Peyer's patch (tissue), 4 donors: ENCODE data around the gene CNOT10.

Experiments
- CTCF ChIP-seq, 6 experiments: fragments of 450-650 bp in 4 of 6; fragments of 200-600 bp in 2 of 6; sonication (generic) in 1 of 6; IDR thresholded peaks; one replicate each; pipeline ENCODE4 v1.5.1; 2017 to 2019; ENCODE audit warnings: antibody characterized with exemption in 6 of 6, mild to moderate bottlenecking in 3 of 6, moderate library complexity in 1 of 6
- POLR2A ChIP-seq, 2 donors: fragments of 450-650 bp; IDR thresholded peaks; one replicate each; pipeline ENCODE4 v1.5.1; 2017; ENCODE audit warnings: antibody characterized with exemption in 2 of 2, mild to moderate bottlenecking in 2 of 2, moderate library complexity in 2 of 2

GRCh38 chr3:32818970-32819511, 134.1 kb downstream of the CNOT10 start:
- no peak for TF ChIP-seq POLR2A (IDR thresholded peaks at IDR 0.05)
- TF ChIP-seq CTCF (IDR thresholded peaks at IDR 0.05), result no peak
